K562 (cell line): ENCODE data around the gene PSRC1. TPM values are rescaled to one million over a fixed set of nuclear protein-coding genes. Genes with fewer than 3 reads are reported as not detected.

Experiments used
- ARID3B ChIP-seq: fragments of 250-450 bp; sonication (Bioruptor Pico); IDR thresholded peaks from 2 replicates; pipeline ENCODE4 v1.4.0; 2020; ENCODE audit warnings: borderline replicate concordance
- BDP1 ChIP-seq: IDR thresholded peaks from 3 replicates; pipeline ENCODE4 v1.6.1; 2011; ENCODE audit not compliant: insufficient read length, insufficient read depth
- ESRRB ChIP-seq: fragments of 250-450 bp; sonication (Bioruptor Pico); IDR thresholded peaks from 2 replicates; pipeline ENCODE4 v1.5.0; 2020; ENCODE audit warnings: mild to moderate bottlenecking, moderate library complexity, borderline replicate concordance
- GATAD2A ChIP-seq: fragments of 450-650 bp; IDR thresholded peaks from 2 replicates; pipeline ENCODE4 v1.6.1; 2017
- KAT7 ChIP-seq: sonication (generic); formaldehyde crosslinking; IDR thresholded peaks from 2 replicates; pipeline ENCODE4 v1.8.0; 2022; ENCODE audit warnings: missing genetic modification reagents, mild to moderate bottlenecking, borderline replicate concordance
- MEF2D ChIP-seq: conservative IDR thresholded peaks from 2 replicates; pipeline ENCODE4 v1.6.1; 2016; ENCODE audit warnings: low read depth, missing genetic modification characterization, missing compliant biosample characterization
- MXD1 ChIP-seq: fragments of 250-450 bp; sonication (Bioruptor Pico); IDR thresholded peaks from 2 replicates; pipeline ENCODE4 v1.8.0; 2021; ENCODE audit warnings: borderline replicate concordance, mild to moderate bottlenecking, moderate library complexity; ENCODE audit not compliant: poor library complexity, severe bottlenecking
- RBM15 ChIP-seq: fragments of 200-400 bp; formaldehyde crosslinking; IDR thresholded peaks from 2 replicates; pipeline ENCODE4 v1.6.1; 2018; ENCODE audit warnings: mild to moderate bottlenecking, low read length, moderate library complexity; ENCODE audit not compliant: insufficient read depth
- RBM22 ChIP-seq: fragments of 200-400 bp; formaldehyde crosslinking; IDR thresholded peaks from 2 replicates; pipeline ENCODE4 v1.6.1; 2018; ENCODE audit warnings: low read length, low read depth; ENCODE audit not compliant: poor library complexity, severe bottlenecking
- RBM25 ChIP-seq: fragments of 200-400 bp; formaldehyde crosslinking; IDR thresholded peaks from 2 replicates; pipeline ENCODE4 v1.6.1; 2018; ENCODE audit warnings: low read length, low read depth, moderate library complexity; ENCODE audit not compliant: severe bottlenecking
- RBM39 ChIP-seq: fragments of 200-400 bp; formaldehyde crosslinking; optimal IDR thresholded peaks from 2 replicates; pipeline ENCODE3; 2018; ENCODE audit warnings: low read depth, low read length
- SMAD2 ChIP-seq: fragments of 150-350 bp; IDR thresholded peaks from 2 replicates; pipeline ENCODE4 v1.6.1; 2014; ENCODE audit warnings: low read depth, mild to moderate bottlenecking, low read length
- STAT6 ChIP-seq: sonication (generic); formaldehyde crosslinking; IDR thresholded peaks from 2 replicates; pipeline ENCODE4 v1.8.1; 2023; ENCODE audit warnings: mild to moderate bottlenecking, missing genetic modification reagents
- THAP12 ChIP-seq: fragments of 250-450 bp; sonication (Bioruptor Pico); IDR thresholded peaks from 2 replicates; pipeline ENCODE4 v1.9.0; 2021; ENCODE audit warnings: mild to moderate bottlenecking, inconsistent platforms
- ZNF146 ChIP-seq: IDR thresholded peaks from one replicate; pipeline ENCODE4 v1.6.1; 2018; ENCODE audit warnings: missing compliant biosample characterization; ENCODE audit not compliant: unreplicated experiment
- polyA plus RNA-seq, 8 experiments: library from polyadenylated mRNA; depleted of rRNA in 4 of 8; stranded (reverse) in 5 of 8; unstranded in 3 of 8; fragments of >200 nt; fragmentation: Nextera tagmentation in 2 of 8; fragmentation: Illumina TruSeq in 1 of 8; extraction: Ambion mirVana in 2 of 8; extraction: Trizol in 1 of 8; gene quantifications; 2 replicates each; pipeline versions ENCODE4 v1.2.1 to v1.2.3, GENCODE V29; 2011 to 2014; ENCODE audit warnings: inconsistent platforms in 1 of 8, missing spikeins in 1 of 8
- total RNA-seq, 7 experiments: library from RNA; depleted of rRNA in 6 of 7; stranded (reverse); fragments of >200 nt in 6 of 7; fragmentation: Illumina TruSeq in 2 of 7; extraction: Trizol in 2 of 7; gene quantifications; 2 replicates each; pipeline versions ENCODE4 v1.2.1 to v1.2.3, GENCODE V29; 2011 to 2021; ENCODE audit warnings: low replicate concordance in 1 of 7

Gene PSRC1
- total and polyA plus RNA-seq, 9 of the 15 experiments (the other 6 are each of a cell fraction or from before 2014, with no cell fraction given): 6.5 to 65.2 (median 39.3) TPM

- TF ChIP-seq STAT6 (CRISPR knock-in tag) (no peak; the same call in 1 of the 2 replicates), MXD1 (CRISPR knock-in tag) (no peak), THAP12 (CRISPR knock-in tag) (no peak), BDP1 (no peak), ARID3B (CRISPR knock-in tag) (no peak), RBM25 (no peak), ESRRB (no peak), RBM39 (no peak), GATAD2A (no peak), RBM15 (no peak), SMAD2 (no peak), ZNF146 (no peak), MEF2D (0 out of 2 replicates have a peak, but pooled peaks have one; percentile 41), RBM22 (no peak), KAT7 (CRISPR knock-in tag) (no peak)
Measured at GRCh38 chr1:109298666-109299557, 16.0 kb upstream of the PSRC1 start (continued).
